ENCODE measurements around the gene ATAD2B. TPM values are rescaled to one million over a fixed set of nuclear protein-coding genes. Genes with fewer than 3 reads are reported as not detected.

The ATAD2B gene
- total RNA-seq, 4 donors from 2014 or later: 37.1 to 82.7 (median 40.7) TPM

DNA sequence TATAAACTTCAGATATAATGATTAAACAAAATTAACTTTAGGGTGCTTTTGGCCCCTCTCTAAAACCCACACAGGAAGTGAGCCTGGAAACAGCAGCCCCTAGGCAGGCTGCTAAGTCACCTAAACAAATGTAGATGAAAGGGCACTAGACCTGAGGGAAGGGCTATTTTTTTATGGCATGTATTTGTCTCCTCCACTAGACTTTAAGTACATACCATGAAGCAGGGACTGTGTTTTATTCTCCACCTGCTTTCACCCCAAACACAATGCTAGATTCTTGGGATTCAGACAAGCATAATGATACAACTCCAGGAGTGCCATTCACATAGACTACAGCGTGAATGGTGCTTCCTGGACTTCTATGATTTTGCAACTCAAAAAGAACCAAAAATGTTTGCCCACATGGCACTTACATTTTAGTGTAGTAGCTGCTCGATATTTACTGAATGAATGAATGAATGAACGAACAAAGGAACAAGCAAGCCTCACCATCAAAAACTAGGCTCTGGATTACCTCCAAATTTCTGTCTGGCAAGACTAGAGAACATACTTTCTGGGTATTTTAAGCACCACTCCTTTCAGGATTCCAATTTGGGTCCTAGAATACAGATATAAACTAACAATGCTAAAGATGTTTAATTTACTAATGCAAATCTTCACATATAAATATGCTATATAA is 10.1 kb downstream of the ATAD2B start:
- H3K4me3 ChIP-seq: no peak overlapping the region
- H3K4me1 ChIP-seq: peaks cover 3 to 35% (median 9%) of the 10 kb centered on the region in 4 donors
- no peaks in the 10 kb centered on the region for H3K9me3 ChIP-seq
- in situ Hi-C loops (cut with MboI; ENCODE audit: low pct_ligation_motif_present in 1 of 4, low pct_unique_long_range_greater_than_20kb in 1 of 4, low sequenced_read_pairs in 3 of 4) (no loop called here), intact Hi-C loops (cut with DNase I; ENCODE audit: low total_unique reads) (no loop called here)
- TF ChIP-seq POLR2A (IDR thresholded peaks at IDR 0.05) (no peak), POLR2AphosphoS5 (IDR thresholded peaks at IDR 0.05) (no peak), EP300 (IDR thresholded peaks at IDR 0.05; ENCODE audit: low read depth) (no peak)
- TF ChIP-seq, protein P1, sequence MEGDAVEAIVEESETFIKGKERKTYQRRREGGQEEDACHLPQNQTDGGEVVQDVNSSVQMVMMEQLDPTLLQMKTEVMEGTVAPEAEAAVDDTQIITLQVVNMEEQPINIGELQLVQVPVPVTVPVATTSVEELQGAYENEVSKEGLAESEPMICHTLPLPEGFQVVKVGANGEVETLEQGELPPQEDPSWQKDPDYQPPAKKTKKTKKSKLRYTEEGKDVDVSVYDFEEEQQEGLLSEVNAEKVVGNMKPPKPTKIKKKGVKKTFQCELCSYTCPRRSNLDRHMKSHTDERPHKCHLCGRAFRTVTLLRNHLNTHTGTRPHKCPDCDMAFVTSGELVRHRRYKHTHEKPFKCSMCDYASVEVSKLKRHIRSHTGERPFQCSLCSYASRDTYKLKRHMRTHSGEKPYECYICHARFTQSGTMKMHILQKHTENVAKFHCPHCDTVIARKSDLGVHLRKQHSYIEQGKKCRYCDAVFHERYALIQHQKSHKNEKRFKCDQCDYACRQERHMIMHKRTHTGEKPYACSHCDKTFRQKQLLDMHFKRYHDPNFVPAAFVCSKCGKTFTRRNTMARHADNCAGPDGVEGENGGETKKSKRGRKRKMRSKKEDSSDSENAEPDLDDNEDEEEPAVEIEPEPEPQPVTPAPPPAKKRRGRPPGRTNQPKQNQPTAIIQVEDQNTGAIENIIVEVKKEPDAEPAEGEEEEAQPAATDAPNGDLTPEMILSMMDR (IDR thresholded peaks at IDR 0.05): no peak
- H3K27me3 ChIP-seq: no peaks in the 10 kb centered on the region
- H3K27ac ChIP-seq: no peak overlapping the region
- no peak for DNase-seq
- 54 to 71% methylated on average over 3 of the region's 3 CpGs for WGBS, 2 donors (ENCODE audit: low coverage in 1 of 2)
- H3K36me3 ChIP-seq: no peaks in the 10 kb centered on the region

- 76 to 78% methylated on average over 3 to 7 of the region's 7 CpGs for WGBS, 2 donors (ENCODE audit: low coverage in 1 of 2)
- TF ChIP-seq EP300 (IDR thresholded peaks at IDR 0.05; ENCODE audit: low read depth) (no peak), POLR2AphosphoS5 (IDR thresholded peaks at IDR 0.05) (no peak), POLR2A (IDR thresholded peaks at IDR 0.05) (no peak)
- TF ChIP-seq, protein P1 (IDR thresholded peaks at IDR 0.05): no peak
- DNase-seq: no peak
- Histone ChIP-seq H3K27ac (no peak overlapping the region), H3K36me3 (no peaks in the 10 kb centered on the region), H3K27me3 (no peaks in the 10 kb centered on the region), H3K4me1 (peaks cover 0 to 28% (median 9%) of the 10 kb centered on the region in 4 donors), H3K4me3 (no peak overlapping the region), H3K9me3 (no peaks in the 10 kb centered on the region)
- intact Hi-C loops (cut with DNase I; ENCODE audit: low total_unique reads): no loop called here
- in situ Hi-C loops (cut with MboI; ENCODE audit: low pct_ligation_motif_present in 1 of 4, low pct_unique_long_range_greater_than_20kb in 1 of 4, low sequenced_read_pairs in 3 of 4): no loop called here
These were observed 11.6 kb downstream of the ATAD2B start for GRCh38 chr2:23915327-23915726.

DNA sequence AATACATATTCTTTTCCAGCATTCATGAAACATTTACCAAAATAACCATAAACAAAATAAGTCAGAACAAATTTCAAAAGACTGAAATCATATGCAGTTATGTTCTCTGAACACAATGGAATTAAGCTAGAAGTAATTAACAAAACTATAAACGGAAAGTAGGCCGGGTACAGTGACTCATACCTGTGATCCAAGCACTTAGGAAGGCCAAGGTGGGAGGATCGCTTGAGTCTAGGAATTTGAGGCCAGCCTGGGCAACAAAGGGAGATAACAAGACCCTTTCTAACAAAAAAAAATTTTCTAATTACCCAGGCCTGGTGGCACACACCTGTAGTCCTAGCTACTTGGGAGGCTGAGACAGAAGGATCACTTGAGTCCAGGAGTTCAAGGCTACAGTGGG is 14.9 kb downstream of the ATAD2B start:
- in situ Hi-C loops (cut with MboI; ENCODE audit: low pct_ligation_motif_present in 1 of 4, low pct_unique_long_range_greater_than_20kb in 1 of 4, low sequenced_read_pairs in 3 of 4) (no loop called here), intact Hi-C loops (cut with DNase I; ENCODE audit: low total_unique reads) (no loop called here)
- WGBS, 2 donors (ENCODE audit: low coverage in 1 of 2): 71 to 81% methylated on average over 3 of the region's 3 CpGs
- TF ChIP-seq POLR2AphosphoS5 (IDR thresholded peaks at IDR 0.05) (no peak), EP300 (IDR thresholded peaks at IDR 0.05; ENCODE audit: low read depth) (no peak)
- Histone ChIP-seq H3K9me3 (no peaks in the 10 kb centered on the region), H3K27me3 (no peaks in the 10 kb centered on the region), H3K4me3 (no peak overlapping the region), H3K27ac (no peak overlapping the region), H3K36me3 (no peaks in the 10 kb centered on the region), H3K4me1 (peaks cover 0 to 15% (median 8%) of the 10 kb centered on the region in 4 donors)
- DNase-seq: no peak

- intact Hi-C loops (cut with DNase I; ENCODE audit: low total_unique reads) (no loop called here), in situ Hi-C loops (cut with MboI; ENCODE audit: low pct_ligation_motif_present in 1 of 4, low pct_unique_long_range_greater_than_20kb in 1 of 4, low sequenced_read_pairs in 3 of 4) (no loop called here)
- TF ChIP-seq POLR2A (IDR thresholded peaks at IDR 0.05) (no peak), POLR2AphosphoS5 (IDR thresholded peaks at IDR 0.05) (no peak), EP300 (IDR thresholded peaks at IDR 0.05; ENCODE audit: low read depth) (no peak)
- TF ChIP-seq, protein P1 (IDR thresholded peaks at IDR 0.05): no peak
- Histone ChIP-seq H3K27me3 (no peaks in the 10 kb centered on the region), H3K9me3 (no peaks in the 10 kb centered on the region), H3K27ac (peak overlapping the region in 2 of 4 donors; percentile 9 to 22), H3K4me3 (no peak overlapping the region), H3K36me3 (no peaks in the 10 kb centered on the region), H3K4me1 (peaks cover 4 to 56% (median 30%) of the 10 kb centered on the region in 4 donors)
- DNase-seq: no peak
- 73 to 100% methylated on average over 1 to 2 of the region's 2 CpGs for WGBS, 2 donors (ENCODE audit: low coverage in 1 of 2)
These were observed 21.8 kb downstream of the ATAD2B start for GRCh38 chr2:23905155-23905554.

Data from transverse colon (tissue), 4 donors.